Stimulated activated CD8-positive, alpha-beta memory T cell treated with anti-CD3 and anti-CD28 coated beads, Interleukin-7, amount 100 ng/mL, for 48 hours (primary cell): Measurements from ENCODE around the gene TGFBR3.

ENCODE experiments used
- DNase-seq, 2 donors: peaks; one replicate each; pipeline ENCODE4 v3.0.0-alpha.2; 2020; ENCODE audit warnings: low read depth in 1 of 2; ENCODE audit errors: extremely low read depth in 1 of 2

TGFBR3 gene

GRCh38 chr1:91827459-91828321, 58.3 kb downstream of the TGFBR3 start:
- no peak for DNase-seq

- no peak for DNase-seq
Measured at GRCh38 chr1:91827087-91827458, 58.9 kb downstream of the TGFBR3 start.

- no peak for DNase-seq
Measured at GRCh38 chr1:91826649-91827048, 59.3 kb downstream of the TGFBR3 start.

GRCh38 chr1:91826248-91826647, 59.7 kb downstream of the TGFBR3 start:
- no peak for DNase-seq

GRCh38 chr1:91821126-91821868, 64.7 kb downstream of the TGFBR3 start:
- DNase-seq = no peak

GRCh38 chr1:91819038-91819788, 66.7 kb downstream of the TGFBR3 start:
- no peak for DNase-seq

GRCh38 chr1:91818713-91818975, 67.3 kb downstream of the TGFBR3 start:
- no peak for DNase-seq

- no peak for DNase-seq
Measured at GRCh38 chr1:91817211-91817905, 68.6 kb downstream of the TGFBR3 start.

GRCh38 chr1:91816031-91816430, 69.9 kb downstream of the TGFBR3 start:
- no peak for DNase-seq

GRCh38 chr1:91814448-91814847, 71.5 kb downstream of the TGFBR3 start:
- DNase-seq = no peak

GRCh38 chr1:91813813-91814212, 72.1 kb downstream of the TGFBR3 start:
- DNase-seq = no peak

- no peak for DNase-seq
Measured at GRCh38 chr1:91811363-91812025, 74.5 kb downstream of the TGFBR3 start.

GRCh38 chr1:91809317-91809716, 76.6 kb downstream of the TGFBR3 start:
- no peak for DNase-seq

GRCh38 chr1:91807921-91808620, 77.9 kb downstream of the TGFBR3 start:
- DNase-seq = no peak

- no peak for DNase-seq
Measured at GRCh38 chr1:91806769-91807700, 78.9 kb downstream of the TGFBR3 start.

GRCh38 chr1:91806181-91806768, 79.7 kb downstream of the TGFBR3 start:
- no peak for DNase-seq

GRCh38 chr1:91805311-91805801, 80.6 kb downstream of the TGFBR3 start:
- no peak for DNase-seq

GRCh38 chr1:91804546-91805023, 81.4 kb downstream of the TGFBR3 start:
- peak; percentile 66 to 88 for DNase-seq
